Smooth muscle cell (in vitro differentiated cells): ENCODE data around the gene NACA. TPM values are rescaled to one million over a fixed set of nuclear protein-coding genes. Genes with fewer than 3 reads are reported as not detected.

Source experiments
- DNase-seq: peaks from one replicate; lab custom pipeline; 2025; ENCODE audit not compliant: unreplicated experiment; lab: John Stamatoyannopoulos, UW
- H2AFZ ChIP-seq: fragments of 200-600 bp; sonication (generic); 2 replicates; pipeline ENCODE4 v1.6.0; 2016; ENCODE audit warnings: antibody characterized with exemption, low read depth, mild to moderate bottlenecking
- H3F3A ChIP-seq: fragments of 200-600 bp; sonication (generic); 2 replicates; pipeline ENCODE4 v1.6.0; 2017; ENCODE audit warnings: antibody characterized with exemption, low read depth
- H3K27ac ChIP-seq: fragments of 200-600 bp; sonication (generic); 2 replicates; pipeline ENCODE4 v1.5.1; 2016; ENCODE audit warnings: low read depth, mild to moderate bottlenecking
- H3K27me3 ChIP-seq: fragments of 200-600 bp; sonication (generic); 2 replicates; pipeline ENCODE4 v1.6.1; 2016; ENCODE audit warnings: low read depth, mild to moderate bottlenecking
- H3K36me3 ChIP-seq: fragments of 200-600 bp; sonication (generic); 2 replicates; pipeline ENCODE4 v1.5.1; 2016; ENCODE audit warnings: low read depth
- H3K4me1 ChIP-seq: fragments of 200-600 bp; sonication (generic); 2 replicates; pipeline ENCODE4 v1.5.1; 2016; ENCODE audit warnings: low read depth
- H3K4me2 ChIP-seq: fragments of 200-600 bp; sonication (generic); 2 replicates; pipeline ENCODE4 v1.6.0; 2016; ENCODE audit warnings: mild to moderate bottlenecking
- H3K4me3 ChIP-seq: fragments of 200-600 bp; sonication (generic); 2 replicates; pipeline ENCODE4 v1.5.1; 2016; ENCODE audit warnings: mild to moderate bottlenecking
- H3K79me2 ChIP-seq: fragments of 200-600 bp; sonication (generic); 2 replicates; pipeline ENCODE4 v1.6.0; 2016; ENCODE audit warnings: low read depth, mild to moderate bottlenecking
- H3K9ac ChIP-seq: fragments of 200-600 bp; sonication (generic); 2 replicates; pipeline ENCODE4 v1.6.0; 2016; ENCODE audit warnings: low read depth
- H3K9me3 ChIP-seq: fragments of 200-600 bp; sonication (generic); replicated peaks from 2 replicates; pipeline ENCODE4 v1.5.1; 2016; ENCODE audit warnings: low read depth
- H4K20me1 ChIP-seq: fragments of 200-600 bp; sonication (generic); 2 replicates; pipeline ENCODE4 v1.6.0; 2016; ENCODE audit warnings: low read depth
- CTCF ChIP-seq: fragments of 200-600 bp; sonication (generic); IDR thresholded peaks from 2 replicates; pipeline ENCODE4 v1.5.1; 2017; ENCODE audit warnings: borderline replicate concordance, mild to moderate bottlenecking, antibody characterized with exemption; ENCODE audit not compliant: insufficient read depth, poor library complexity, severe bottlenecking
- WGBS: methylation state at CpG from one replicate; pipeline ENCODE4 v1.1.7; 2016; ENCODE audit warnings: low lambda C conversion rate; 5-methylcytosine and 5-hydroxymethylcytosine counted together
- polyA plus RNA-seq: library from polyadenylated mRNA; unstranded; fragments of >200 nt; fragmentation: Nextera tagmentation; extraction: Ambion mirVana; gene quantifications from 2 replicates; pipeline ENCODE4 v1.2.1, GENCODE V29; 2016
- total RNA-seq: library from RNA; depleted of rRNA; stranded (reverse); fragments of >200 nt; gene quantifications from 2 replicates; pipeline ENCODE4 v1.2.3, GENCODE V29; 2014

NACA gene
- total and polyA plus RNA-seq, 2 experiments from 2014 or later: 625 to 906 TPM

- H3K27me3 ChIP-seq: no peaks in the 10 kb centered on the region
- no peak for TF ChIP-seq CTCF
- peak overlapping the region; percentile 83 for H3K4me3 ChIP-seq
- peak overlapping the region; percentile 95 for H3K4me2 ChIP-seq
- no peak for DNase-seq
- H2AFZ ChIP-seq: no peak overlapping the region
- H3K79me2 ChIP-seq: peaks cover 73% of the 10 kb centered on the region
- H3K27ac ChIP-seq: peak overlapping the region; percentile 89
- peaks cover 24% of the 10 kb centered on the region for H3F3A ChIP-seq
- H4K20me1 ChIP-seq: peaks cover 79% of the 10 kb centered on the region
- H3K36me3 ChIP-seq: no peaks in the 10 kb centered on the region
- no peaks in the 10 kb centered on the region for H3K9me3 ChIP-seq
- peak overlapping the region; percentile 23 for H3K9ac ChIP-seq
- WGBS: 78% methylated on average over 2 of the region's 2 CpGs
- peaks cover 49% of the 10 kb centered on the region for H3K4me1 ChIP-seq
Observed at GRCh38 chr12:56721721-56722120, 3.4 kb downstream of the NACA start.

GRCh38 chr12:56721216-56721615, 3.9 kb downstream of the NACA start:
- Histone ChIP-seq H3K4me2 (peak overlapping the region; percentile 95), H2AFZ (no peak overlapping the region), H3F3A (peaks cover 24% of the 10 kb centered on the region), H3K27me3 (no peaks in the 10 kb centered on the region), H3K9me3 (no peaks in the 10 kb centered on the region), H3K4me1 (peaks cover 49% of the 10 kb centered on the region), H3K27ac (peak overlapping the region; percentile 89), H3K9ac (peak overlapping the region; percentile 23), H3K4me3 (no peak overlapping the region), H4K20me1 (peaks cover 84% of the 10 kb centered on the region), H3K36me3 (no peaks in the 10 kb centered on the region), H3K79me2 (peaks cover 78% of the 10 kb centered on the region)
- 66% methylated on average over 2 of the region's 2 CpGs for WGBS
- no peak for DNase-seq
- TF ChIP-seq CTCF: no peak

GRCh38 chr12:56720731-56721151, 4.4 kb downstream of the NACA start:
- no peak overlapping the region for H3K4me3 ChIP-seq
- DNase-seq: no peak
- H3K27me3 ChIP-seq: no peaks in the 10 kb centered on the region
- H3F3A ChIP-seq: peaks cover 24% of the 10 kb centered on the region
- 95% methylated on average over 1 of the region's 1 CpG for WGBS
- H3K4me1 ChIP-seq: peaks cover 45% of the 10 kb centered on the region
- no peaks in the 10 kb centered on the region for H3K9me3 ChIP-seq
- H3K36me3 ChIP-seq: no peaks in the 10 kb centered on the region
- no peak overlapping the region for H3K9ac ChIP-seq
- H4K20me1 ChIP-seq: peaks cover 89% of the 10 kb centered on the region
- H3K79me2 ChIP-seq: peaks cover 83% of the 10 kb centered on the region
- H3K27ac ChIP-seq: peak overlapping the region; percentile 89
- no peak overlapping the region for H2AFZ ChIP-seq
- peak overlapping the region; percentile 95 for H3K4me2 ChIP-seq
- TF ChIP-seq CTCF: no peak

GRCh38 chr12:56719056-56719455, 6.0 kb downstream of the NACA start:
- H3K4me2 ChIP-seq: no peak overlapping the region
- H4K20me1 ChIP-seq: peaks cover 99% of the 10 kb centered on the region
- H3F3A ChIP-seq: peaks cover 29% of the 10 kb centered on the region
- H3K36me3 ChIP-seq: no peaks in the 10 kb centered on the region
- no peak overlapping the region for H2AFZ ChIP-seq
- H3K79me2 ChIP-seq: peaks cover 82% of the 10 kb centered on the region
- DNase-seq: no peak
- no peak overlapping the region for H3K4me3 ChIP-seq
- H3K9ac ChIP-seq: no peak overlapping the region
- no peaks in the 10 kb centered on the region for H3K27me3 ChIP-seq
- H3K9me3 ChIP-seq: no peaks in the 10 kb centered on the region
- peak overlapping the region; percentile 45 for H3K27ac ChIP-seq
- no peak for TF ChIP-seq CTCF
- H3K4me1 ChIP-seq: peaks cover 42% of the 10 kb centered on the region
